NK-92 (cell line): ENCODE measurements around the gene TALDO1.

Source experiments
- DNase-seq: peaks from one replicate; lab custom pipeline; 2025; ENCODE audit not compliant: unreplicated experiment; lab: John Stamatoyannopoulos, UW

TALDO1 gene

DNA sequence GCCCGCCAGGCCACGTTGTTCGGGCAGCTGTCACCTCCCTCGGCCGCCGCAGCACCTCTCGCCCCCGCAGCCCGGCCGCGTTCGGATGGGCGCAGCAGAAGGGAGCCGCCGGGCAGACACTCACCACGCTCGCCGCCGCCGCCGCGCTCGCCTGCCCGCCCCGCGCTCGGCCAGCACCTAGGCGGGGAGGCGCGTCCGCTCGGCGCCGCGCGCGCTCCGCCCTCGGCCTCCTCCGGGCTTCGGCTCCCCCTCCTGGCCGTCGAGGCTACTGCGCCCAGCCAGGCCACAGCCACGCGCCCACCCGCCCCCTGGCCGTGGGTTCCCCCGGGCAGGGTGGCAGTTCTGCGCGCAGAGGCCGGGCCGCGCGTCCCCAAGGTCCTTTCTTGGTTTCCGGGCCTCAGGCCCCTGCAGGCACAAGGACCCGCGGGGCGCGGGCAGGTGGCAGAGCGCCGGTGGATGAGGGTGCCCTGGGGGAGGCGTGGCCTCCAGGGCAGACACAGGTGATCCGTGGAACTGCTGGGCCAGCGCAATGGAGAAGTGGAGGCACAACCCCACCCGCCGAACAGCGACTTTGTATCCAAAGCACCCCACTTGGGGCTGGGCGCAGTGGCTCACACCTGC is 50.9 kb downstream of the TALDO1 start, which contains the start of gene SLC25A22:
Gene SLC25A22, minus strand, starts transcription at position 189 of the 621 bp plus-strand sequence. CDS start 3,275 bp downstream, outside the sequence.
- DNase-seq: no peak

GRCh38 chr11:799641-800316 is 52.5 kb downstream of the TALDO1 start:
- DNase-seq: no peak

DNA sequence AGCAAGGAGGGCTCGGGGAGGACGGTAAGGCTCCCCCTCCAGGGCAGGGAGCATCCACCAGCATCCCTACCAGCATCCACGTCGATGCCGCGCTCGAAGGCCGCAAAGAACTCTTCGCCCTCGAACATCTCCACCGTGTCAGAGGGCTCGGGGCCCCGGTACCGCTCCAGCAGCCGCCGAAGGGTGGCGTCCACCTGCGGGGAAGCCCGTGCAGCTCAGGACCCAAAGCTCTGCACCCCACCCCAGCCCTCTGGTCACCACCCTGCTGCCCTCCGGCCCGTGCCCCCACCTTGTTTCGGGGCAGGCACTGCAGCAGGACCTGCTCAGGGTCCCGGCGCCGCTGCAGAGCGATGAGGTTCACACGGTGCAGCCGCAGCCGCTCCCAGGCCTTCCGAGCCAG is 53.2 kb downstream of the TALDO1 start:
- DNase-seq: no peak

DNA sequence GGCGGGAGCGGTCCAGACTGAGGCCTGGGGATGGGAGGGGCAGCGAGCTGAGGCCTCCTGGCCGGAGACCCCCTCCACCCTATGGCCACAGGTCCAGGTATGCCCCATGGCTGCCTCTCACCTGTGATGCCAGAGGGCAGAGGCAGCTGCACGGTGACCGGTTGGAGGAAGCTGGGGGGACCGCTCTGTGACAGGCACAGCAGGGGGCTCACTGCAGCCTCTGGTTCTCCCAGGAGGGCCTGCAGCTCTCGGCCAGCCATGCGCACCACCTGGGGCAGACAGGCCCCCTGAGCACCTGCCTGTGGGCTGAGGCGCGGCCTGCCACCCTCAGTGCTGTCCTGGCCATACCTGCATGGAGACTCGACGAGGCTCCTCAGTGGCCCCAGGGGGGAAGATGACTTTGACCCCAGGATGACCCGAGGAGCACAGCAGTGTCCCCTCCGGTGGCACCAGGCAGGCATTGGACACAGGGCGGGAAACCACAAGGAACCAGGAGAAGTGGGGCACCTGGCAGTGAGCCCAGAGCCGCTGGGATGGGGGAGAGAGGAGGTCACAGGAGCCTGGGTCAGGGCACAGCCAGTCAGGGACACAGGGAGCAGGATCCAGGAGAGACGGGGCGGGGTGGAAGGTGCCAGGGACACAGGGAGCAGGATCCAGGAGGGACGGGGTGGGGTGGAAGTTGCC is 54.0 kb downstream of the TALDO1 start:
- DNase-seq: no peak

- no peak for DNase-seq
Observed at GRCh38 chr11:802018-802617, 54.9 kb downstream of the TALDO1 start.

- no peak for DNase-seq
Observed at GRCh38 chr11:802693-803466, 55.6 kb downstream of the TALDO1 start.

GRCh38 chr11:803467-803742 is 56.1 kb downstream of the TALDO1 start:
- DNase-seq: no peak

GRCh38 chr11:803770-804598 is 56.7 kb downstream of the TALDO1 start:
- no peak for DNase-seq

DNA sequence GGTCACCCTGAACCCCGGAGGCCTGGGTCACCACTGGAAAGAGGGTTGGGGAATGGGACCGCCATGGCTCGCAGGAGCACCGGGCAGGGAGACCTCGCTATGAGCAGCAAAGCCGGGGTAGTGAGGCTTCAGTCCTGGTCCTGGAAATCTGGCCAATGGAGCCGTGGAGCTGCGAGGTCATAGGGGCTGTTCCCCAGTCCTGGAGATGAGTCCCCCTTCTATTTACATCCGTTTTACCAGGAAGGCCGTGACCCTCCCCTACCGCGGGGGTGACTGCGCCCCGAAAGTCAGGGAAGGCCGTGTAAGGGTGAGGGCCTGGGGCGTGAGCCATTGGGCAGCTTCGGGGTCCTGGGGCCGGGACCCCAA is 57.3 kb downstream of the TALDO1 start:
- DNase-seq: no peak

- no peak for DNase-seq
Observed at GRCh38 chr11:808427-809286, 61.4 kb downstream of the TALDO1 start.

DNA sequence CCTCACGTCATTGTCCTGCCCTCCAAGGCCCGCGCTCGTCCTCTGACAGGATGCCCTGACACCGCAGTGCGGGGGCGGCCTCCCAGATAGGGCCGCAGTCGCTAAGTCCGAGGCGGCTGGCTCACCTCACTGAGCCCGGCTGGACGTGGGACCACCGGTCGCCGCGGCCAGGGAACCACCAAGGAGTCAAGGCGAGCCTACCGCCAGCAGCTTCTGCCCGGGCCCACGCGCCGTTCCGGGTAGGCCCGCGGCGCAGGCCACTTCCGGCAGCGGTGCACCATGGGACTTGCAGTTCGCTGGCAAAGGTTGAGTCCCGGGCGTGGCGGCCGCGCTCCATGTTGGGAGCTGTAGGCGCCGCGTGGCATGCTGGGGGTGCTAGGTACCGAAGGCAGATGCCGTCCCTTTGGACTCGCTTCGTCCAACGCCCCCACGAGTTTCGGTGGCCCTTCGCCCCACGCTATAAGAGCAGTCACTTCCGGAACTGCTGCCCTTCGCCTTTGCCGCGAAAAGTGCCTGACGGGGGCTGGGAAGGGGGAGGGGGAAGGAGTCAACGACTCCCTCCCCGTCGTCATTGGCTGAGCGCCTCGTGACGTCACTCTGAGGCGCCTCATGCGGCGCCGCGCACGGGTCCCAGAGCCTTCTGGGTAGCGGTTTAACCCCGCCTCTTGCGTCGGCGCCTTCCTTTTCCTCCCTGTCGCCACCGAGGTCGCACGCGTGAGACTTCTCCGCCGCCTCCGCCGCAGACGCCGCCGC is 62.2 kb downstream of the TALDO1 start, which contains the start of gene RPLP2:
Gene RPLP2, plus strand, starts transcription at position 681 of the 753 bp plus-strand sequence. CDS start 268 bp downstream, outside the sequence.
- peak; percentile 81 for DNase-seq

DNA sequence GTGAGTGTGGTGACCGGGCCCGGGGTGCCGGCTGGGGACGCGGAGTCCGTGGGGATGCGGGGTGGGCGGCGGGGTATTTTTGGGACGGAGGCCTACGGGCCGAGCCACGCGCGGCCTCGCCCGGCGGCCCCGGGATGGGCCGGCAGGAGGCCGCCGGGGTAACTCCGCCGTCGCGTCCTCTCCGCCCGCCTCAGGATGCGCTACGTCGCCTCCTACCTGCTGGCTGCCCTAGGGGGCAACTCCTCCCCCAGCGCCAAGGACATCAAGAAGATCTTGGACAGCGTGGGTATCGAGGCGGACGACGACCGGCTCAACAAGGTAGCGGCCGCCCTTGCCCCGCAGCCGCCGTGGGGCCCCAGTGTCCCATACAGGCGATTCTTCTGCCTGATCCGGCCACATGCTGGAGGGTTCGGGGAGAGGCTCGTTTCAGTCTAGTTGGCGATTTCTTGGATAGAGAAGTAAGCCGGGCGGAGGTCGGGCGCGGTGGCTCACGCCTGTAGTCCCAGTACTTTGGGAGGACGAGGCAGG is 62.8 kb downstream of the TALDO1 start:
- DNase-seq: no peak

GRCh38 chr11:811446-812245 is 64.4 kb downstream of the TALDO1 start:
- no peak for DNase-seq

GRCh38 chr11:812390-812789 is 65.1 kb downstream of the TALDO1 start:
- DNase-seq: no peak

DNA sequence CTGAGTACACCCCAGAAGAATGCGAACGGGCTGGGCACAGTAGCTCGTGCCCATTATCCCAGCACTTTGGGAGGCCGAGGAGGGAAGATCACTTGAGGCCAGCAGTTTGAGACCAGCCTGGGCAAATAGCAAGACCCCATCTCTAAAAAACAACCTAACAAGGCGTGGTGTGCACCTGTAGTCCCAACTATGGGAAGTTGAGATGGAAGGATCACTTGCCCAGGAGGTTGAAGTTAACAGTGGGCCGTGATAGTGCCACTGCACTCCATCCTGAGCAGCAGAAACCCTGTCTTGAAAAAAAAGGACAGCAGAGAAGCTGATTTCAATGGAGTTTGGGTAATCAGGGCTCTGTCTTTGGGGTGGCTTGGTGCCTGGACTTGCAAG is 65.8 kb downstream of the TALDO1 start:
- DNase-seq: no peak

DNA sequence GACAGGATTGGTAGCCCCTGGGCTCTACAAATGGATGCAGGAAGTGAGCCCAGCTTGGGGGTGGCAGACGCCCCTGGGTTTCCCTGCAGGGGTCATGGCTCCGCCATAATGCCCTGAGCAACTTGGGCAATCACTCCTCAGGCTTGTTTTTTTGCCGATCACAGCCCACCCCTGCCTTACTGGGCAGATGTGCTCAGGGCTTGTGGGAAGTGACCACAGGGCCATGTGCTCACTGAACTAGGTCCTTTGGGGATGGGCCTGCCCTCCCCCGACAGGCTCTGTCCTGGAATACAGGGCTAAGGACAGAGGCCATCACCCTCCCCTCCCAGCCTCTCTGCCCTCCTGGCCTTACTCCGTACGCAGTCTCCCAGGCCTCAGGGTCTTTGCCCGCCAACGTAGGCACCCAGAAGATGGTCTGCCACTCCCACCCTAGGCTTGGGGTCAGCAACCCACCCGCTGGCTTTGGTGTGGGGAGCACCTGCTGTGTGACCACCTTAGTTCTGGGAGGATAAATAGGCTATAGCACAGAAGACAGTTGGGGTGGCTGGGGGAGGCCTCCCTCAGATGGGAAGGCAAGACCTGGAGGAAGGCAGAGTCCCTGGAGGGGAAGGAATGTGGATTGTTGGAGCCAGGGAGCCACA is 66.3 kb downstream of the TALDO1 start:
- DNase-seq: no peak
